ENCODE data around the gene ZNF236. TPM values are rescaled to one million over a fixed set of nuclear protein-coding genes. Genes with fewer than 3 reads are reported as not detected.
A peak's percentile ranks its signal among the peaks of the same experiment; 100 is the strongest.

The ZNF236 gene
- total and polyA plus RNA-seq, 2 of the 13 experiments (the other 11 are each of a cell fraction or from before 2014, with no cell fraction given): 3.0 to 7.2 TPM

DNA sequence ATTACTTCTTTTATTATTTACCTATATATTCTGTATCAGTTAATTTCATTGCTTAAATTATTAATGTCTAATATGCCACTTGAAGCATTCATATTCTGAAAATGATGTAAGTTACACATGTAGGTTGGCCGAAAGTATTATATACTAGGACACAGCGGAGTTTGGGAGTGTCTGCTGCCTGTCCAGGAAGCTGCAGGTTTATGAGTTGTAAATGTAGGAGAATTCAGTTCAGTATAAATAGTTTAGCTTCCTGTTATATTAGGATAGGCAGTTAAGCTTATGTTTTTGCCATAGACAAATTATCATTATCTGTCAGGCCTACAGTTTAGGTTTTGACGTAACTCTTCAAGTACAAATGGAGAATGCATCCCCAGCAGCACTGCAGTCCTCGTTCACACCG is 18.9 kb upstream of the ZNF236 start:
- intact Hi-C loops (cut with micrococcal nuclease; ENCODE audit: unreplicated experiment) (loop anchor here (1.0 to 5.0 kb wide), 3 partner anchors 15 to 254 kb away; no protein-coding TSS in a partner anchor), in situ Hi-C loops (cut with HindIII; ENCODE audit: extremely low pct_ligation_motif_present, low pct_unique_long_range_greater_than_20kb) (loop anchor here (10.0 kb wide), 1 partner anchor 181 kb away; no protein-coding TSS in a partner anchor)
- POLR2A ChIA-PET: no interaction called here
- peak overlapping the region; percentile 45 for H3K4me2 ChIP-seq (ENCODE audit: low read depth, low read length)
- H2AFZ ChIP-seq (ENCODE audit: low read length): no peak overlapping the region
- H3K27me3 ChIP-seq (ENCODE audit: control insufficient read depth in 1 of 2, insufficient read depth in 2 of 2, low read length in 2 of 2): peaks cover 0 to 6% of the 10 kb centered on the region in 2 experiments; a peak in 1 of 5 replicates
- no peaks in the 10 kb centered on the region for H3K36me3 ChIP-seq (replicated peaks in 1 of 2; ENCODE audit: control insufficient read depth in 1 of 2, insufficient read depth in 2 of 2, low read length in 2 of 2)
- no TSS peak for BruUV-seq (replicated peaks)
- H3K9me3 ChIP-seq (ENCODE audit: low read length): no peaks in the 10 kb centered on the region
- H3K4me1 ChIP-seq (ENCODE audit: insufficient read depth, low read length): peaks cover 21% of the 10 kb centered on the region; the same call in 1 of the 2 replicates
- H3K27ac ChIP-seq (ENCODE audit: extremely low read length, insufficient read depth, low read length): no peak overlapping the region
- CTCF ChIA-PET (ENCODE audit: low intra/inter-chr PET ratio, low total read pairs): interaction anchor here (1.1 kb wide), 1 partner anchor 72 kb away, joined by 3 read pairs; no protein-coding TSS in a partner anchor
- ATAC-seq (no peak), DNase-seq (ENCODE audit: low spot score) (no peak), FAIRE-seq (no peak)
- H3K79me2 ChIP-seq (ENCODE audit: insufficient read depth, low read length): no peaks in the 10 kb centered on the region
- no peak overlapping the region for H3K9ac ChIP-seq (ENCODE audit: insufficient read depth, low read depth, low read length)
- no peaks in the 10 kb centered on the region for H4K20me1 ChIP-seq (ENCODE audit: insufficient read depth, low read length)
- H3K4me3 ChIP-seq (replicated peaks in 1 of 3; ENCODE audit: insufficient read depth in 1 of 3, low read depth in 2 of 3, low read length in 3 of 3): no peak overlapping the region
- WGBS (ENCODE audit: low lambda C conversion rate): 30% methylated on average over 5 of the region's 5 CpGs
- TF ChIP-seq CBX1 (IDR thresholded peaks at IDR 0.05; ENCODE audit: low read depth) (no peak), MEIS2 (CRISPR knock-in tag; IDR thresholded peaks at IDR 0.05) (no peak), REST (IDR thresholded peaks at IDR 0.05; ENCODE audit: borderline replicate concordance in 1 of 2, low read depth in 1 of 2, low read length in 2 of 2) (no peak), PHF20 (CRISPR knock-in tag; IDR thresholded peaks at IDR 0.05) (no peak)
